ENCODE measurements around the gene CDK1.

GRCh38 chr10:60822809-60823208 lies 44.5 kb downstream of the CDK1 start:
- TF ChIP-seq EP300 (IDR thresholded peaks at IDR 0.05; ENCODE audit: borderline replicate concordance in 1 of 2, control insufficient read depth in 1 of 2, low read depth in 2 of 2, low read length in 2 of 2) (no peak), SPI1 (IDR thresholded peaks at IDR 0.05; ENCODE audit: borderline replicate concordance, insufficient read depth, low read depth, low read length) (no peak), TAF1 (IDR thresholded peaks at IDR 0.05; ENCODE audit: borderline replicate concordance, low read depth, low read length) (no peak), POLR2A (IDR thresholded peaks at IDR 0.05; ENCODE audit: low read depth, low read length) (no peak), RAD21 (IDR thresholded peaks at IDR 0.05; ENCODE audit: insufficient read depth, low read depth, low read length) (no peak), POLR2AphosphoS5 (IDR thresholded peaks at IDR 0.05; ENCODE audit: low read length) (no peak), GABPA (IDR thresholded peaks at IDR 0.05; ENCODE audit: low read depth) (no peak), YY1 (IDR thresholded peaks at IDR 0.05; ENCODE audit: low read depth, low read length) (no peak), SMAD1 (IDR thresholded peaks at IDR 0.05; ENCODE audit: low read depth, partially characterized antibody) (no peak), NR2C1 (IDR thresholded peaks at IDR 0.05) (no peak), CEBPB (IDR thresholded peaks at IDR 0.05; ENCODE audit: borderline replicate concordance in 1 of 2, low read depth in 2 of 2, low read length in 2 of 2) (no peak)

Measured in GM12878 (cell line).